Loucy (cell line): ENCODE measurements around the gene AKAP13.

Source experiments
- H2AFZ ChIP-seq: fragments of 200-600 bp; sonication (generic); 2 replicates; pipeline ENCODE4 v1.6.0; 2016; ENCODE audit warnings: antibody characterized with exemption, mild to moderate bottlenecking, low read length, moderate library complexity
- H3F3A ChIP-seq: fragments of 200-600 bp; 2 replicates; pipeline ENCODE4 v1.6.0; 2016; ENCODE audit warnings: antibody characterized with exemption, low read depth, mild to moderate bottlenecking
- H3K27me3 ChIP-seq: fragments of 200-600 bp; sonication (generic); 2 replicates; pipeline ENCODE4 v1.6.1; 2014; ENCODE audit warnings: low read length, mild to moderate bottlenecking; ENCODE audit not compliant: insufficient read depth, poor library complexity, severe bottlenecking
- H3K36me3 ChIP-seq: fragments of 200-600 bp; sonication (generic); 2 replicates; pipeline ENCODE4 v1.6.1; 2016; ENCODE audit warnings: low read length; ENCODE audit not compliant: insufficient read depth
- H3K4me1 ChIP-seq: fragments of 200-600 bp; sonication (generic); 2 replicates; pipeline ENCODE4 v1.5.1; 2014; ENCODE audit warnings: low read length, mild to moderate bottlenecking; ENCODE audit not compliant: insufficient read depth, poor library complexity, severe bottlenecking
- H3K4me2 ChIP-seq: fragments of 200-600 bp; sonication (generic); 2 replicates; pipeline ENCODE4 v1.6.0; 2014; ENCODE audit warnings: antibody characterized with exemption, low read length, low read depth, mild to moderate bottlenecking; ENCODE audit not compliant: poor library complexity, severe bottlenecking
- H3K4me3 ChIP-seq: fragments of 200-600 bp; sonication (generic); 2 replicates; pipeline ENCODE4 v1.5.1; 2014; ENCODE audit warnings: low read length, mild to moderate bottlenecking, mixed read lengths; ENCODE audit not compliant: poor library complexity, severe bottlenecking
- H3K79me2 ChIP-seq: fragments of 200-600 bp; sonication (generic); 2 replicates; pipeline ENCODE4 v1.6.1; 2014; ENCODE audit warnings: low read length; ENCODE audit not compliant: insufficient read depth
- H3K9ac ChIP-seq: fragments of 200-600 bp; sonication (generic); 2 replicates; pipeline ENCODE4 v1.6.0; 2014; ENCODE audit warnings: mild to moderate bottlenecking, low read depth, low read length, moderate library complexity; ENCODE audit not compliant: poor library complexity, severe bottlenecking
- H3K9me2 ChIP-seq: fragments of 200-600 bp; sonication (generic); replicated peaks from 2 replicates; pipeline ENCODE4 v1.6.1; 2016; ENCODE audit warnings: low read depth, low read length, mixed read lengths
- H3K9me3 ChIP-seq: fragments of 200-600 bp; sonication (generic); 2 replicates; pipeline ENCODE4 v1.6.1; 2014; ENCODE audit warnings: mild to moderate bottlenecking, antibody characterized with exemption, low read length, low read depth; ENCODE audit not compliant: insufficient read depth
- H4K20me1 ChIP-seq: fragments of 200-600 bp; sonication (generic); 2 replicates; pipeline ENCODE4 v1.6.0; 2014; ENCODE audit warnings: antibody characterized with exemption, low read length, mild to moderate bottlenecking; ENCODE audit not compliant: insufficient read depth, poor library complexity, severe bottlenecking
- EZH2phosphoT487 ChIP-seq: fragments of 200-600 bp; IDR thresholded peaks from 2 replicates; pipeline ENCODE4 v1.6.1; 2018; ENCODE audit warnings: antibody characterized with exemption, mild to moderate bottlenecking, moderate library complexity, borderline replicate concordance
- TF ChIP-seq, protein P1 (sequence below): fragments of 200-600 bp; sonication (generic); conservative IDR thresholded peaks from 2 replicates; pipeline ENCODE4 v1.5.1; 2014; ENCODE audit warnings: mild to moderate bottlenecking, antibody characterized with exemption, low read length

AKAP13 gene

DNA sequence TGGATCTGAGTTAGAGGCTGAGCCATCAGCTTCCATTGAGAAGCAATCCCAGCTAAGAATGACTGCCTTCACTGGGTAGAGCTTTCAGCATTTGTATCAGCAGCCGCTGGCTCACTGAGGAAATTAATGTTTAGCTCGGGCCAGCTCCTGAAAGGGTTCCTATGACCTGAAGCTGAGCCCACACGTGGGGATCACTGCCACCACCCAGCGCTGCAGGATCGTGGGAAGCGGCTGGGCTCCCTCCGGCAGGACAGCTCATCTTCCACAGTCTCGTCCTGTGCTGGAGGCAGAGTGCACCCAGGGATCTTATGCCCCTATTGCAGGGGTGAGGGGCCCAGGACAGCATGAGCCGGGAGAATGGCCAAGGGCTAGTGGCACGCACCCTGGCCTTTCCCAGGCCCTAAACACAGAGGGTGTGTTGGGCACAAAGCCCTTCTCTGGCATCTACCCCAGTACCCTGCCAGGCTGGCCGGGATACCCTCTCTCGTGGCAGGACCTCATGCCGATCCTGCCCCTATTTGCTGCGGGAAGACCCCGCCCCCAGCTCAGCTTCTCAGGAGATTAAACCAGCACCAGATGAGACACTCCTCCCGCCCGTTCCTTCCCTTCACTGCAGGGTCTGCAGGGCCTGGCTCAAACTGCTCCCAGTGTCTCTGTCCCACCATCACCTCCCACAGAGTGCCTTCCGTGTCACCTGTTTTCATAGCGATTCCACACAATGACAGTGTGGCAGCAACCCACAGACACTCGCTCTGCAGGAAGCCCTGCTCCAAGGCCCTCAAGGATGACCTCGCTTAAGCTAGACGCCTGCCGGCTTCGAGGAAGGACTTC lies 385.8 kb downstream of the AKAP13 start:
- H3K36me3 ChIP-seq, result peaks cover 6% of the 10 kb centered on the region; the same call in 1 of the 2 replicates
- no peaks in the 10 kb centered on the region; the same call in 1 of the 2 replicates for H3K79me2 ChIP-seq
- H2AFZ ChIP-seq, result no peak overlapping the region
- H4K20me1 ChIP-seq, result no peaks in the 10 kb centered on the region
- no peak overlapping the region for H3K4me2 ChIP-seq
- TF ChIP-seq, protein P1, sequence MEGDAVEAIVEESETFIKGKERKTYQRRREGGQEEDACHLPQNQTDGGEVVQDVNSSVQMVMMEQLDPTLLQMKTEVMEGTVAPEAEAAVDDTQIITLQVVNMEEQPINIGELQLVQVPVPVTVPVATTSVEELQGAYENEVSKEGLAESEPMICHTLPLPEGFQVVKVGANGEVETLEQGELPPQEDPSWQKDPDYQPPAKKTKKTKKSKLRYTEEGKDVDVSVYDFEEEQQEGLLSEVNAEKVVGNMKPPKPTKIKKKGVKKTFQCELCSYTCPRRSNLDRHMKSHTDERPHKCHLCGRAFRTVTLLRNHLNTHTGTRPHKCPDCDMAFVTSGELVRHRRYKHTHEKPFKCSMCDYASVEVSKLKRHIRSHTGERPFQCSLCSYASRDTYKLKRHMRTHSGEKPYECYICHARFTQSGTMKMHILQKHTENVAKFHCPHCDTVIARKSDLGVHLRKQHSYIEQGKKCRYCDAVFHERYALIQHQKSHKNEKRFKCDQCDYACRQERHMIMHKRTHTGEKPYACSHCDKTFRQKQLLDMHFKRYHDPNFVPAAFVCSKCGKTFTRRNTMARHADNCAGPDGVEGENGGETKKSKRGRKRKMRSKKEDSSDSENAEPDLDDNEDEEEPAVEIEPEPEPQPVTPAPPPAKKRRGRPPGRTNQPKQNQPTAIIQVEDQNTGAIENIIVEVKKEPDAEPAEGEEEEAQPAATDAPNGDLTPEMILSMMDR, result no peak
- no peak for TF ChIP-seq EZH2phosphoT487
- H3K4me1 ChIP-seq, result no peaks in the 10 kb centered on the region
- H3K27me3 ChIP-seq, result no peaks in the 10 kb centered on the region
- no peak overlapping the region for H3K9ac ChIP-seq
- H3F3A ChIP-seq, result no peaks in the 10 kb centered on the region
- no peaks in the 10 kb centered on the region for H3K9me3 ChIP-seq
- H3K4me3 ChIP-seq, result no peak overlapping the region
- no peaks in the 10 kb centered on the region for H3K9me2 ChIP-seq

DNA sequence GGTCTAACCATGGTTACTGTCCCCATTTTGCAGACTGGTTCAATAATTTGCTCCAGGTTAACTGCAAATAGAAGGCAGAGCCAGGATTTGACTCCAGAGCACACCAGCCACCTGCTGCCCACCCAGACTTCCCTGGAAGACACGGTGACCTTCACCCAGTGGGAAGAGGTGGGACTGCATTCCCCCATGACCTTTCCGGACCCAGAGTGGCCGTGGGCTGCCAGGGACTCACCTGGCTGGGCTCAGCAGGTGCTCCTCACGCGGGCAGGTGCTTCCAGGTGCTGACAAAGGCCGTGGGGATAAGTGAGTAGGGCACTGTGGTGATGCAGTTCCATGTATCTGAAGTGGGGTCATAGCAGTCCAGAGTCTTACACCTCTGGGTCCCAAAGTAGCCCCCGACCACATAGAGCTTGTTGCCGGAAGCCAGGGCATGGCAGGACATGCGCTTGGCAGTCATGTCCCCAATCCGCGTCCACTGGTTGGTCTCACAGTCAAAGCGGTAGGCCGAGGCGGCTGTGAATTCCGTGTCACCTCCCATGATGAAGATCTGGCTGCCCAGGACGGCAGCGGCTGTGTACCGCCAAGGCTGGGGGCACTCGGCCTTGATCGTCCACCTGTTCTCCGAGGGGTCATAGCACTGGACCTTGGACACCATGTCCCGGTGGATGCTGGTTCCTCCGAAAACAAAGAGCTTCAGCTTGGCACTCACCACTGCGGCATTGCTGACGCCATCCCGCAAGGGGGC lies 387.6 kb downstream of the AKAP13 start:
- H3F3A ChIP-seq, result no peaks in the 10 kb centered on the region
- H3K9ac ChIP-seq, result no peak overlapping the region
- no peaks in the 10 kb centered on the region for H3K27me3 ChIP-seq
- TF ChIP-seq EZH2phosphoT487, result no peak
- TF ChIP-seq, protein P1, result no peak
- H2AFZ ChIP-seq, result no peak overlapping the region
- H3K9me2 ChIP-seq, result no peaks in the 10 kb centered on the region
- H3K36me3 ChIP-seq, result peaks cover 6% of the 10 kb centered on the region; the same call in 1 of the 2 replicates
- no peaks in the 10 kb centered on the region for H3K9me3 ChIP-seq
- no peak overlapping the region for H3K4me3 ChIP-seq
- no peaks in the 10 kb centered on the region for H4K20me1 ChIP-seq
- H3K79me2 ChIP-seq, result peaks cover 2% of the 10 kb centered on the region; the same call in 1 of the 2 replicates
- no peaks in the 10 kb centered on the region for H3K4me1 ChIP-seq
- H3K4me2 ChIP-seq, result no peak overlapping the region

DNA sequence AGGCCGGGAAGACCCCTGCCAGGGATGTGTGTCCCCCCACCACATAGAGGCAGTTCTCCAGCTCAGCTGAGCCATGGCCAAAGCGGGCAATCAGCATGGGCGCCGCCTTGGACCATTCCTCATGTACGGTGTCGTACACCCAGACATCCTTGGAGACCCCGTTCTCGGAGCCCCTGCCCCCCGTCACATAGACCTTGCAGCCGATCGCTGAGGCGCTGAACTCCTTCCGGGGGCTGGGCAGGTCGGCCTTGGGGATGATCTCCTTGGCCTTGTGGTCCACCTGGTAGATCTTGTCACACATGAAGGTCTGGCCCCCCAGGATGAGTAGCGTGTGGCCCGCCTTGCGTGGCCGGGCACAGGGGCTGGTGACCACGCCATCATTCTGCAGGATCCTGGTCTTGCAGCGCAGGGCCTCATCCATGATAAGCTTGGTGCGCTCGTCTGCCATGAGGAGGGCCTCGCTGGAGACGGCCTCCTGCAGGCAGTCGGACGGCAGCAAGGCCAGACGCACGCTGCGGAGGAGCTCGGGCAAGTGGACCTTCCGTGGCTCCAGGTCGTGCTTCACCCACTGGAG lies 388.3 kb downstream of the AKAP13 start:
- Histone ChIP-seq H2AFZ (no peak overlapping the region), H3K9me2 (no peaks in the 10 kb centered on the region), H3K4me3 (no peak overlapping the region), H3K36me3 (no peaks in the 10 kb centered on the region; the same call in 1 of the 2 replicates), H3K79me2 (peaks cover 2% of the 10 kb centered on the region; the same call in 1 of the 2 replicates), H3F3A (no peaks in the 10 kb centered on the region), H3K4me2 (no peak overlapping the region), H3K4me1 (no peaks in the 10 kb centered on the region), H3K9me3 (no peaks in the 10 kb centered on the region), H4K20me1 (no peaks in the 10 kb centered on the region), H3K27me3 (no peaks in the 10 kb centered on the region), H3K9ac (no peak overlapping the region)
- TF ChIP-seq, protein P1, result no peak
- no peak for TF ChIP-seq EZH2phosphoT487
